HepG2 (cell line): ENCODE measurements around the gene SFXN5. TPM values are rescaled to one million over a fixed set of nuclear protein-coding genes. Genes with fewer than 3 reads are reported as not detected.

Experiments
- CREBL2 ChIP-seq: sonication (generic); formaldehyde crosslinking; IDR thresholded peaks from 2 replicates; pipeline ENCODE4 v1.8.1; 2023; ENCODE audit warnings: missing genetic modification reagents, mild to moderate bottlenecking, borderline replicate concordance
- HHEX ChIP-seq: IDR thresholded peaks from 2 replicates; pipeline ENCODE4 v1.6.1; 2016; ENCODE audit warnings: control low read depth
- MED1 ChIP-seq: sonication (generic); formaldehyde crosslinking; IDR thresholded peaks from 2 replicates; pipeline ENCODE4 v1.4.0; 2020; ENCODE audit warnings: missing genetic modification reagents
- MLX ChIP-seq: IDR thresholded peaks from 2 replicates; pipeline ENCODE4 v1.6.1; 2016
- NR2F1 ChIP-seq, 2 experiments: fragments of 450-650 bp in 1 of 2; formaldehyde crosslinking in 1 of 2; IDR thresholded peaks; 2 replicates each; pipeline versions ENCODE4 v1.5.0 to v1.6.1; 2016 to 2020; ENCODE audit warnings: mild to moderate bottlenecking in 1 of 2, missing compliant biosample characterization in 1 of 2, missing genetic modification reagents in 1 of 2, moderate library complexity in 1 of 2
- PHB2 ChIP-seq: fragments of 450-650 bp; IDR thresholded peaks from 2 replicates; pipeline ENCODE4 v1.6.1; 2018; ENCODE audit not compliant: partially characterized antibody
- PRPF4 ChIP-seq: fragments of 200-400 bp; formaldehyde crosslinking; IDR thresholded peaks from 2 replicates; pipeline ENCODE4 v1.6.1; 2016; ENCODE audit warnings: low read length, low read depth; ENCODE audit not compliant: poor library complexity, severe bottlenecking
- RAD51 ChIP-seq: fragments of 450-650 bp; IDR thresholded peaks from 2 replicates; pipeline ENCODE4 v1.6.1; 2016; ENCODE audit warnings: borderline replicate concordance
- RNF219 ChIP-seq: sonication (generic); formaldehyde crosslinking; IDR thresholded peaks from 2 replicates; pipeline ENCODE4 v1.5.0; 2020; ENCODE audit warnings: mild to moderate bottlenecking, missing genetic modification reagents
- SMARCE1 ChIP-seq: fragments of 450-650 bp; IDR thresholded peaks from 2 replicates; pipeline ENCODE4 v1.6.1; 2017; ENCODE audit warnings: borderline replicate concordance
- ZBTB38 ChIP-seq: sonication (generic); formaldehyde crosslinking; IDR thresholded peaks from 2 replicates; pipeline ENCODE4 v1.5.1; 2020; ENCODE audit warnings: mild to moderate bottlenecking, missing genetic modification reagents
- ZBTB39 ChIP-seq: sonication (generic); formaldehyde crosslinking; IDR thresholded peaks from 2 replicates; pipeline ENCODE4 v1.5.0; 2020; ENCODE audit warnings: missing genetic modification reagents
- ZMYM3 ChIP-seq: sonication (generic); formaldehyde crosslinking; IDR thresholded peaks from 2 replicates; pipeline ENCODE4 v1.5.1; 2020; ENCODE audit warnings: mild to moderate bottlenecking, missing genetic modification reagents
- ZNF180 ChIP-seq: sonication (generic); formaldehyde crosslinking; IDR thresholded peaks from 2 replicates; pipeline ENCODE4 v1.4.0; 2020; ENCODE audit warnings: low read depth, missing genetic modification reagents, borderline replicate concordance
- ZNF232 ChIP-seq: sonication (generic); formaldehyde crosslinking; IDR thresholded peaks from 2 replicates; pipeline ENCODE4 v1.4.0; 2020; ENCODE audit warnings: missing genetic modification reagents, borderline replicate concordance
- ZNF337 ChIP-seq: sonication (generic); formaldehyde crosslinking; IDR thresholded peaks from 2 replicates; pipeline ENCODE4 v1.5.1; 2020; ENCODE audit warnings: missing genetic modification reagents, low read depth, mild to moderate bottlenecking, borderline replicate concordance
- ZNF709 ChIP-seq: sonication (generic); formaldehyde crosslinking; IDR thresholded peaks from 2 replicates; pipeline ENCODE4 v1.5.0; 2020; ENCODE audit warnings: mild to moderate bottlenecking, missing genetic modification reagents
- ZNF776 ChIP-seq: sonication (generic); formaldehyde crosslinking; IDR thresholded peaks from 2 replicates; pipeline ENCODE4 v1.4.0; 2020; ENCODE audit warnings: mild to moderate bottlenecking, missing genetic modification reagents
- ZSCAN30 ChIP-seq: sonication (generic); formaldehyde crosslinking; IDR thresholded peaks from 2 replicates; pipeline ENCODE4 v1.5.0; 2020; ENCODE audit warnings: mild to moderate bottlenecking, missing genetic modification reagents
- ZZZ3 ChIP-seq: sonication (generic); formaldehyde crosslinking; IDR thresholded peaks from 2 replicates; pipeline ENCODE4 v1.4.0; 2020; ENCODE audit warnings: missing genetic modification reagents, mild to moderate bottlenecking, borderline replicate concordance
- polyA plus RNA-seq, 8 experiments: library from polyadenylated mRNA; depleted of rRNA in 3 of 8; stranded (reverse) in 7 of 8; unstranded in 1 of 8; fragments of >200 nt; fragmentation: Illumina TruSeq in 4 of 8; extraction: Trizol in 4 of 8; gene quantifications; 2 replicates each; pipeline versions ENCODE4 v1.2.1 to v1.2.3, GENCODE V29; 2011 to 2016; ENCODE audit warnings: low read depth in 4 of 8, missing spikeins in 1 of 8, mixed read lengths in 1 of 8; ENCODE audit not compliant: insufficient read depth in 1 of 8
- total RNA-seq, 5 experiments: library from RNA; depleted of rRNA; stranded (reverse); fragments of >200 nt; fragmentation: Illumina TruSeq; extraction: Trizol; gene quantifications; 2 replicates each; pipeline ENCODE4 v1.2.3, GENCODE V29; 2016; ENCODE audit warnings: low read depth in 1 of 5
- TF ChIP-seq, protein P1 (sequence below): IDR thresholded peaks from 2 replicates; pipeline ENCODE4 v1.6.1; 2016; ENCODE audit warnings: mild to moderate bottlenecking, missing biosample characterization, missing genetic modification reagents

Gene SFXN5
- total and polyA plus RNA-seq, 2 of the 13 experiments (the other 11 are each of a cell fraction or from before 2014, with no cell fraction given), result 34.9 to 37.4 TPM

DNA sequence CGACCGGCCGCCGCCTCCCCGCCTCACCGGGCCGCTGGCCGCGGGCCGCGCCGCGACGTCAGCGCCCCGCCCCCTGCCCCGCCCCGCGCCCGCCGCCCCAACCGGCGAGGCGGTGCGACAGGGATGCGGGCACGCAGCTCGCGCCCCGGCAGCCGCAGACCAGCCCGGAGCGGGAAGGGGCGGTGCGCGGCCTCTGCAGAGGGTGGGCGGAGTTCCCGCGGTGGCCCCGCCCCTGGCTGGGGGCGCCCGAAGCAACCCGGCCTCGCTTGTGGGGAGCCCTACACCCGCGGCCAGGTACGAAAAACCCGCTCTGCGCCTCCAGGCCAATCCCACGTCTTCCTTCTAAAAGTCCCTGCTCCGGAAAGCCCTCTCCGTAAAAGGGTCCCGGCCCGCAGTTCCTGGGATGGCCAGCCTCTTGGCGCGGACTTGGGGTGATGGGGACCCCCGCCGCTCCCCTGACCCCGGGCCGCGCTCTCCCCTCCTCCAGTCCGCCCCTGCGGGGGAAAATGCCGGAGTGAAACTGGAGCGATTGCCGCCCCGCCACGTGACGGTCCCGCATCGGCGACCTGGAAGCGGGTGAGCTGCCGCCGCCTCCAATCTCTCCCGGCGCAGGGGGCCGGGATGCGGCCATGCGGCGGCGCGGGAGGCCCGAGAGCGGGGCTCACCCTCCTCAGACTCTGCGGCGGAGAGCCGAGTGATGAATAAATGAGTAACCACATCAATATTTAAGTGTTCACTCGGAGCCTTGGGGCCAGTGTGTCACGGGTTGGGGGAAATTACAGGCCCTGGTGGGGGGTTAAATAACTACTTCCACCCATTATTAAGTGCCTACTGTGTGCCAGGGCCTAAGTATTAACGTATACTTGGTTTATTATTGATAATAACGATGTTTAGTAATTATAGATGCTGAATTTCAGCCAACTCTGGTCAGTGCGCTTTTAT, 41.7 kb upstream of the SFXN5 start, which contains the start of gene RAB11FIP5 (continued):
- TF ChIP-seq RNF219 (no peak), ZBTB38 (CRISPR knock-in tag) (peak; percentile 63; the same call in 1 of the 2 replicates), SMARCE1 (no peak), RAD51 (peak; percentile 5; the same call in 1 of the 2 replicates), ZSCAN30 (CRISPR knock-in tag) (no peak), ZNF709 (CRISPR knock-in tag) (no peak; the same call in 1 of the 2 replicates), HHEX (CRISPR knock-in tag) (no peak), ZBTB39 (CRISPR knock-in tag) (no peak), ZZZ3 (CRISPR knock-in tag) (peak; percentile 39; the same call in 1 of the 2 replicates), ZNF337 (CRISPR knock-in tag) (no peak), ZMYM3 (CRISPR knock-in tag) (peak; percentile 63; the same call in 1 of the 2 replicates), MLX (CRISPR knock-in tag) (no peak), ZNF776 (CRISPR knock-in tag) (no peak; the same call in 1 of the 2 replicates), PHB2 (no peak), NR2F1 (CRISPR knock-in tag; IDR thresholded peaks at IDR 0.05) (0 out of 4 replicates have a peak, but pooled peaks of 1 of the 2 experiments have one; percentile 11), ZNF180 (CRISPR knock-in tag) (no peak), ZNF232 (CRISPR knock-in tag) (peak; percentile 83; the same call in 1 of the 2 replicates), CREBL2 (CRISPR knock-in tag) (no peak), MED1 (peak; percentile 17; the same call in 1 of the 2 replicates), PRPF4 (no peak)
- TF ChIP-seq, protein P1, sequence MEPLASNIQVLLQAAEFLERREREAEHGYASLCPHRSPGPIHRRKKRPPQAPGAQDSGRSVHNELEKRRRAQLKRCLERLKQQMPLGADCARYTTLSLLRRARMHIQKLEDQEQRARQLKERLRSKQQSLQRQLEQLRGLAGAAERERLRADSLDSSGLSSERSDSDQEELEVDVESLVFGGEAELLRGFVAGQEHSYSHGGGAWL (CRISPR knock-in tag), result peak; percentile 87
